Osteocyte (in vitro differentiated cells): ENCODE measurements around the gene PTOV1. TPM values are rescaled to one million over a fixed set of nuclear protein-coding genes. Genes with fewer than 3 reads are reported as not detected.

ENCODE experiments used
- DNase-seq: peaks from one replicate; pipeline ENCODE4 v3.0.0; 2021; ENCODE audit warnings: mixed read lengths; ENCODE audit not compliant: unreplicated experiment; ENCODE audit errors: extremely low spot score
- H3K27ac Mint-ChIP-seq: one replicate; pipeline ENCODE4 v1.8.0; 2021; ENCODE audit warnings: mild to moderate bottlenecking, mixed read lengths; ENCODE audit not compliant: unreplicated experiment
- H3K27me3 Mint-ChIP-seq: one replicate; pipeline ENCODE4 v1.8.0; 2021; ENCODE audit warnings: mixed read lengths; ENCODE audit not compliant: unreplicated experiment
- H3K36me3 Mint-ChIP-seq: one replicate; pipeline ENCODE4 v1.8.0; 2021; ENCODE audit warnings: mixed read lengths; ENCODE audit not compliant: unreplicated experiment
- H3K4me1 Mint-ChIP-seq: one replicate; pipeline ENCODE4 v1.8.0; 2021; ENCODE audit warnings: mixed read lengths; ENCODE audit not compliant: unreplicated experiment
- H3K4me3 Mint-ChIP-seq: one replicate; pipeline ENCODE4 v1.8.0; 2021; ENCODE audit warnings: mild to moderate bottlenecking, moderate library complexity, mixed read lengths; ENCODE audit not compliant: unreplicated experiment
- H3K9me3 Mint-ChIP-seq: one replicate; pipeline ENCODE4 v1.8.0; 2021; ENCODE audit warnings: mixed read lengths; ENCODE audit not compliant: unreplicated experiment
- total RNA-seq: library from RNA; stranded (reverse); gene quantifications from 2 replicates; pipeline ENCODE4 v1.2.1, GENCODE V29; 2021
- TF ChIP-seq, protein P1 (sequence below): fragments of 200-600 bp; sonication (generic); IDR thresholded peaks from 2 replicates; pipeline ENCODE4 v1.5.0; 2021; ENCODE audit warnings: antibody characterized with exemption, mild to moderate bottlenecking, moderate library complexity

PTOV1 gene
- total RNA-seq, 1 donor from 2014 or later: 295 TPM

GRCh38 chr19:49861541-49862378 lies 10.8 kb downstream of the PTOV1 start:
- H3K36me3 Mint-ChIP-seq: peaks cover 29% of the 10 kb centered on the region
- TF ChIP-seq, protein P1, sequence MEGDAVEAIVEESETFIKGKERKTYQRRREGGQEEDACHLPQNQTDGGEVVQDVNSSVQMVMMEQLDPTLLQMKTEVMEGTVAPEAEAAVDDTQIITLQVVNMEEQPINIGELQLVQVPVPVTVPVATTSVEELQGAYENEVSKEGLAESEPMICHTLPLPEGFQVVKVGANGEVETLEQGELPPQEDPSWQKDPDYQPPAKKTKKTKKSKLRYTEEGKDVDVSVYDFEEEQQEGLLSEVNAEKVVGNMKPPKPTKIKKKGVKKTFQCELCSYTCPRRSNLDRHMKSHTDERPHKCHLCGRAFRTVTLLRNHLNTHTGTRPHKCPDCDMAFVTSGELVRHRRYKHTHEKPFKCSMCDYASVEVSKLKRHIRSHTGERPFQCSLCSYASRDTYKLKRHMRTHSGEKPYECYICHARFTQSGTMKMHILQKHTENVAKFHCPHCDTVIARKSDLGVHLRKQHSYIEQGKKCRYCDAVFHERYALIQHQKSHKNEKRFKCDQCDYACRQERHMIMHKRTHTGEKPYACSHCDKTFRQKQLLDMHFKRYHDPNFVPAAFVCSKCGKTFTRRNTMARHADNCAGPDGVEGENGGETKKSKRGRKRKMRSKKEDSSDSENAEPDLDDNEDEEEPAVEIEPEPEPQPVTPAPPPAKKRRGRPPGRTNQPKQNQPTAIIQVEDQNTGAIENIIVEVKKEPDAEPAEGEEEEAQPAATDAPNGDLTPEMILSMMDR: no peak
- no peak overlapping the region for H3K27ac Mint-ChIP-seq
- no peak overlapping the region for H3K4me3 Mint-ChIP-seq
- DNase-seq: no peak
- H3K27me3 Mint-ChIP-seq: no peaks in the 10 kb centered on the region
- H3K9me3 Mint-ChIP-seq: no peaks in the 10 kb centered on the region
- H3K4me1 Mint-ChIP-seq: peaks cover 26% of the 10 kb centered on the region

DNA sequence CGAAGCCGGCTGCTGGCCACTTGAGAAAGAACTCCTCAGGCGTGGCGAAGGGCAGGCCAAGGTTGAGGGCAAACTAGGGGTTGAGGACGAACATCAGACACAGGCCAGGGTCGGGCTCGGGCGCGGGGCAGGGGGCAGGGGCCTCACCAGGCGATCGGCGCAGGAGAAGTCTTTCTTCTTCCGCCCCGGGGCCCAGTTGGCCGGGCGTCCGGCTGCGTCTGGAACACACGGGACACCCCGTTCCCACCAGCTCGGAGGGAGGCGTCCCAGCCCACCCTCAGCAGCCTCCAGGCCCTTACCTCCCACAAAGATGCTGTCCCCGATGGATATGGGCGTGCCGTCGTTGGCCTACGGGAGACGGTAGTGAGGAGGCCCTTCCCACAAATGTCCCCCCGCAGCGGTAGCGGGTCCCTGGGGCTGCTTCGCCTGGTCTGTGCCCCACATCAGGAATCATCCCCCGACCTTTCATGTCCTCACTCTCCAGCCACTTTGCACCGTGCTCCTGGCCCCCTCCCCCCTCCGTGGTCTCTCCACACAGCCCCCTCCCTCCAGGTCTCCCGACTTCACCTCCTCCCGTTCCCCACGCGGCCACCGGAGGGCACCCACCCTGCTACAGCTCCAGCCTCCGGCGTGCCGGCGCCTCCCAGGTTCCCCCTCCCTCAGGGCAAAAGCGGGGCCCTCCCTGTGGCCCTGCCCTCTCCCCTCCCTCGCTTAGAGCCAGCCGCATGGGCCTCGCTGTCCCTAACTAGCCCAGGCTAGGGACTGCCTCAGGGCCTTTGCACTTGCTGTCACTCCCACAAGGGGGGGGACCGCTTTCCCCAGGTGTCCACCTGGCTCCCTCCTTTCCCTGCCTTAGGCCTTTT lies 11.7 kb downstream of the PTOV1 start:
- Mint-ChIP-seq H3K9me3 (no peaks in the 10 kb centered on the region), H3K36me3 (peaks cover 22% of the 10 kb centered on the region), H3K4me1 (peaks cover 31% of the 10 kb centered on the region), H3K4me3 (no peak overlapping the region), H3K27me3 (no peaks in the 10 kb centered on the region), H3K27ac (no peak overlapping the region)
- TF ChIP-seq, protein P1: peak; percentile 39
- DNase-seq: no peak

DNA sequence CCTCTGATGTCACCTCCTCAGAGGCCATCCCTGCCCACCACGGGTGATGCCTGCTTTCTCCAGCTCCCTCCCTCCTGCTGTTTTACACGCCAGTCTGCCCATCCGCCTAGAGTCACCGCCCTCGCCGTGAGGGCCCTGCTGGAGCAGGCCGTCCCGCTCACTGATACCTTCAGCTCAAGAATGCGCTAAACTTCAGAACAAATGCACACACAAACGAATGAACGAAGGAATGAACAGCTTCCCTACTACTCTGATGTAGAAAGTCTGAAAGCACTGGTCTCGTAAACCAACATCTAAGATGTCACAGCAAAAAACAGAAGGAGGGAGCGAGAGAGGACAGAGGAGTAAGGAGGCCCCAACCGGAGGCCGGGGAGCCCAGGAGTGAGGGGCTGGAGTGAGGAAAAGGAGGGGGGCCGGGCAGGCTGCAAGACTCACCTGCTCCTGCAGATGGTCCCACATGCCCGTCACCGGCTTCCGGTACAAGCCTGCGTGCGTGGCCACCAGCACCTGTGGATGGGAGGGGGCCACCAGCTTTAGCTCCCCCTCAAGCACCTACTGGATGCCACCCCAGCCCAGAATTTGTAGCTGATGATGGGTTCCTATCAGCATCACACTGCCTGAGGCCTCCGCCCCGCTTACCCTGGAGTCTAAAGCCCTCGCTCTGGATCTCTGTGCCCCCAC lies 12.4 kb downstream of the PTOV1 start:
- H3K4me3 Mint-ChIP-seq: no peak overlapping the region

GRCh38 chr19:49863935-49864320 lies 13.0 kb downstream of the PTOV1 start:
- TF ChIP-seq, protein P1: no peak
- no peak overlapping the region for H3K27ac Mint-ChIP-seq
- H3K9me3 Mint-ChIP-seq: no peaks in the 10 kb centered on the region
- H3K4me3 Mint-ChIP-seq: no peak overlapping the region
- DNase-seq: no peak
- H3K4me1 Mint-ChIP-seq: peaks cover 39% of the 10 kb centered on the region
- H3K27me3 Mint-ChIP-seq: no peaks in the 10 kb centered on the region
- peaks cover 19% of the 10 kb centered on the region for H3K36me3 Mint-ChIP-seq

More for the DNA sequence above, 12.4 kb downstream of the PTOV1 start:
- Mint-ChIP-seq H3K4me1 (peaks cover 36% of the 10 kb centered on the region), H3K27ac (no peak overlapping the region), H3K36me3 (peaks cover 21% of the 10 kb centered on the region), H3K27me3 (no peaks in the 10 kb centered on the region), H3K9me3 (no peaks in the 10 kb centered on the region)
- TF ChIP-seq, protein P1: no peak
- DNase-seq: no peak
